K562 (cell line): ENCODE measurements around the gene WIF1. TPM values are rescaled to one million over a fixed set of nuclear protein-coding genes. Genes with fewer than 3 reads are reported as not detected.

Experiments
- ATAC-seq: fragments of 200-7000 bp; cut with Tn5 transposase; 3 replicates; pipeline ENCODE4 v1.9.1; 2020; ENCODE audit warnings: moderate library complexity
- BruUV-seq: library from RNA; stranded (reverse); fragments of 400-500 nt; replicated peaks from 2 replicates; lab custom pipeline; 2021; lab: Mats Ljungman, UMichigan
- CTCF ChIA-PET: fragments of 300-600 bp; formaldehyde crosslinking; extraction: SDS; loops from one replicate; lab custom pipeline; 2021; ENCODE audit warnings: low intra/inter-chr PET ratio; lab: Yijun Ruan, JAX
- POLR2A ChIA-PET: fragments of 300-600, 350-650 bp; sonication (Branson Sonifier 250); formaldehyde crosslinking; extraction: SDS; loops from one replicate; lab custom pipeline; 2021; ENCODE audit warnings: antibody characterized with exemption, inconsistent platforms; lab: Yijun Ruan, JAX
- DNase-seq, 4 experiments: peaks; one replicate each; pipeline versions ENCODE4 v3.0.0 to v3.0.0-alpha.2; 2011 to 2018; ENCODE audit warnings: low spot score in 3 of 4, mixed read lengths in 3 of 4; ENCODE audit errors: extremely low read depth in 1 of 4
- FAIRE-seq: peaks from 2 replicates; lab custom pipeline; 2011; peaks lifted over from hg19 to GRCh38; lab: Jason Lieb, UNC
- H2AFZ ChIP-seq: 2 replicates; pipeline ENCODE4 v1.6.0; 2011; ENCODE audit warnings: low read depth, low read length, control low read depth, inconsistent platforms
- H3K27ac ChIP-seq: fragments of 200-600 bp; 3 replicates; pipeline ENCODE4 v1.8.0; 2011; ENCODE audit warnings: low read depth, mild to moderate bottlenecking, control low read depth, inconsistent platforms, low read length, moderate library complexity, mixed read lengths; ENCODE audit errors: extremely low read depth
- H3K27me3 ChIP-seq, 2 experiments: fragments of 300-600 bp in 1 of 2; 2 replicates in 1 of 2; 3 replicates in 1 of 2; pipeline versions ENCODE4 v1.6.0 to v1.8.0; 2011; ENCODE audit warnings: inconsistent platforms in 2 of 2, low read length in 2 of 2, mild to moderate bottlenecking in 1 of 2, mixed read lengths in 1 of 2, moderate library complexity in 1 of 2; ENCODE audit not compliant: control insufficient read depth in 2 of 2, insufficient read depth in 2 of 2
- H3K36me3 ChIP-seq: fragments of 300-600 bp; 3 replicates; pipeline ENCODE4 v1.8.0; 2011; ENCODE audit warnings: mild to moderate bottlenecking, low read length, inconsistent platforms; ENCODE audit not compliant: control insufficient read depth, insufficient read depth
- H3K4me1 ChIP-seq, 2 experiments: fragments of 200-600 bp in 1 of 2; replicated peaks in 1 of 2; 2 replicates in 1 of 2; 3 replicates in 1 of 2; pipeline versions ENCODE4 v1.5.1 to v1.8.0; 2011; ENCODE audit warnings: inconsistent platforms in 2 of 2, low read length in 2 of 2, mild to moderate bottlenecking in 1 of 2, mixed read lengths in 1 of 2, moderate library complexity in 1 of 2; ENCODE audit not compliant: control insufficient read depth in 2 of 2, insufficient read depth in 2 of 2
- H3K4me2 ChIP-seq: 2 replicates; pipeline ENCODE4 v1.6.1; 2011; ENCODE audit warnings: low read length, control low read depth, inconsistent platforms, mixed read lengths; ENCODE audit not compliant: insufficient read depth
- H3K4me3 ChIP-seq: fragments of 200-600 bp; sonication (generic), shearing (Covaris generic); 2 replicates; pipeline ENCODE4 v1.5.1; 2016; ENCODE audit warnings: control low read depth, inconsistent platforms
- H3K79me2 ChIP-seq: fragments of 200-600 bp; 3 replicates; pipeline ENCODE4 v1.8.0; 2011; ENCODE audit warnings: low read length, inconsistent platforms; ENCODE audit not compliant: control insufficient read depth, insufficient read depth
- H3K9ac ChIP-seq, 2 experiments: 2 replicates each; pipeline versions ENCODE4 v1.6.0 to v1.6.1; 2011; ENCODE audit warnings: low read depth in 2 of 2, low read length in 2 of 2, control low read depth in 1 of 2, inconsistent platforms in 1 of 2, mild to moderate bottlenecking in 1 of 2, mixed read lengths in 1 of 2; ENCODE audit not compliant: insufficient read depth in 1 of 2
- H3K9me1 ChIP-seq: one replicate; pipeline ENCODE4 v1.6.0; 2011; ENCODE audit warnings: inconsistent platforms, mild to moderate bottlenecking, low read length, moderate library complexity; ENCODE audit not compliant: control insufficient read depth, insufficient read depth
- H3K9me3 ChIP-seq: replicated peaks from 2 replicates; pipeline ENCODE4 v1.5.1; 2011; ENCODE audit warnings: low read depth, low read length, inconsistent platforms; ENCODE audit not compliant: control insufficient read depth, insufficient read depth
- H4K20me1 ChIP-seq: replicated peaks from 2 replicates; pipeline ENCODE4 v1.6.1; 2011; ENCODE audit warnings: low read length, inconsistent platforms, mixed read lengths; ENCODE audit not compliant: control insufficient read depth, insufficient read depth
- BCL6 ChIP-seq: fragments of 250-450 bp; sonication (Bioruptor Pico); IDR thresholded peaks from 2 replicates; pipeline ENCODE4 v1.4.0; 2020
- GABPB1 ChIP-seq: sonication (generic); formaldehyde crosslinking; IDR thresholded peaks from 2 replicates; pipeline ENCODE4 v1.8.0; 2022; ENCODE audit warnings: mild to moderate bottlenecking, missing genetic modification reagents
- HMGN3 ChIP-seq: IDR thresholded peaks from 2 replicates; pipeline ENCODE4 v1.6.1; 2011; ENCODE audit warnings: borderline replicate concordance, low read depth, mild to moderate bottlenecking, mixed read lengths, low read length; ENCODE audit not compliant: insufficient read length; ENCODE audit errors: extremely low read depth
- MLX ChIP-seq, 2 experiments: fragments of 450-650 bp in 1 of 2; sonication (generic) in 1 of 2; formaldehyde crosslinking; conservative IDR thresholded peaks; 2 replicates each; pipeline versions ENCODE4 v1.4.0 to v1.8.1; 2020 to 2022; ENCODE audit warnings: mild to moderate bottlenecking in 1 of 2, missing genetic modification reagents in 1 of 2
- NFXL1 ChIP-seq: fragments of 450-650 bp; formaldehyde crosslinking; IDR thresholded peaks from 2 replicates; pipeline ENCODE4 v1.4.0; 2021; ENCODE audit warnings: mild to moderate bottlenecking
- RBFOX2 ChIP-seq: fragments of 200-400 bp; formaldehyde crosslinking; IDR thresholded peaks from 2 replicates; pipeline ENCODE4 v1.6.1; 2017; ENCODE audit warnings: low read depth, mild to moderate bottlenecking, low read length, moderate library complexity
- SAP30 ChIP-seq: fragments of 200-600 bp; sonication (generic); IDR thresholded peaks from 2 replicates; pipeline ENCODE4 v1.6.1; 2012; ENCODE audit warnings: borderline replicate concordance, low read depth, mild to moderate bottlenecking, moderate library complexity, low read length, control low read depth, inconsistent platforms; ENCODE audit not compliant: insufficient read depth, poor library complexity, severe bottlenecking
- TFAM ChIP-seq: fragments of 250-450 bp; sonication (Bioruptor Pico); conservative IDR thresholded peaks from 2 replicates; pipeline ENCODE4 v1.5.0; 2021; ENCODE audit warnings: mild to moderate bottlenecking, moderate library complexity
- ZFP1 ChIP-seq: fragments of 450-650 bp; formaldehyde crosslinking; IDR thresholded peaks from 2 replicates; pipeline ENCODE4 v1.4.0; 2020; ENCODE audit warnings: mild to moderate bottlenecking, mixed read lengths
- ZNF518B ChIP-seq: fragments of 250-450 bp; sonication (Bioruptor Pico); IDR thresholded peaks from 2 replicates; pipeline ENCODE4 v1.5.0; 2021; ENCODE audit warnings: mild to moderate bottlenecking, moderate library complexity
- ZNF57 ChIP-seq: fragments of 450-650 bp; formaldehyde crosslinking; IDR thresholded peaks from 2 replicates; pipeline ENCODE4 v1.4.0; 2020; ENCODE audit warnings: mild to moderate bottlenecking, moderate library complexity
- ZNF785 ChIP-seq: fragments of 250-450 bp; sonication (Bioruptor Pico); IDR thresholded peaks from 2 replicates; pipeline ENCODE4 v1.4.0; 2020; ENCODE audit warnings: mild to moderate bottlenecking
- WGBS: fragments of 100-300 bp; shearing (Covaris generic); methylation state at CpG from one replicate; pipeline ENCODE4 v1.1.6; 2016; ENCODE audit warnings: low coverage, mixed read lengths; ENCODE audit not compliant: insufficient coverage; ENCODE audit errors: missing lambda C conversion rate; 5-methylcytosine and 5-hydroxymethylcytosine counted together
- in situ Hi-C: fragments of 300-500 bp; cut with MboI; formaldehyde crosslinking; loops from 4 replicates; pipeline ENCODE4 v1.15.0; 2018; ENCODE audit warnings: inconsistent platforms, mixed read lengths
- intact Hi-C: fragments of 100-400 bp; cut with micrococcal nuclease; formaldehyde crosslinking; loops from 2 replicates; pipeline ENCODE4 v1.14.2; 2022
- polyA plus RNA-seq, 8 experiments: library from polyadenylated mRNA; depleted of rRNA in 4 of 8; stranded (reverse) in 5 of 8; unstranded in 3 of 8; fragments of >200 nt; fragmentation: Nextera tagmentation in 2 of 8; fragmentation: Illumina TruSeq in 1 of 8; extraction: Ambion mirVana in 2 of 8; extraction: Trizol in 1 of 8; gene quantifications; 2 replicates each; pipeline versions ENCODE4 v1.2.1 to v1.2.3, GENCODE V29; 2011 to 2014; ENCODE audit warnings: inconsistent platforms in 1 of 8, missing spikeins in 1 of 8
- total RNA-seq, 7 experiments: library from RNA; depleted of rRNA in 6 of 7; stranded (reverse); fragments of >200 nt in 6 of 7; fragmentation: Illumina TruSeq in 2 of 7; extraction: Trizol in 2 of 7; gene quantifications; 2 replicates each; pipeline versions ENCODE4 v1.2.1 to v1.2.3, GENCODE V29; 2011 to 2021; ENCODE audit warnings: low replicate concordance in 1 of 7
- TF ChIP-seq, protein P1 (sequence below): sonication (generic); formaldehyde crosslinking; IDR thresholded peaks from 2 replicates; pipeline ENCODE4 v1.8.1; 2023; ENCODE audit warnings: mild to moderate bottlenecking, missing genetic modification reagents
- TF ChIP-seq, protein P2 (sequence below): fragments of 450-650 bp; IDR thresholded peaks from 2 replicates; pipeline ENCODE4 v1.7.1; 2018; ENCODE audit warnings: mild to moderate bottlenecking, low read depth; ENCODE audit not compliant: partially characterized antibody

The WIF1 gene
- total and polyA plus RNA-seq, 9 of the 15 experiments (the other 6 are each of a cell fraction or from before 2014, with no cell fraction given), result not detected

DNA sequence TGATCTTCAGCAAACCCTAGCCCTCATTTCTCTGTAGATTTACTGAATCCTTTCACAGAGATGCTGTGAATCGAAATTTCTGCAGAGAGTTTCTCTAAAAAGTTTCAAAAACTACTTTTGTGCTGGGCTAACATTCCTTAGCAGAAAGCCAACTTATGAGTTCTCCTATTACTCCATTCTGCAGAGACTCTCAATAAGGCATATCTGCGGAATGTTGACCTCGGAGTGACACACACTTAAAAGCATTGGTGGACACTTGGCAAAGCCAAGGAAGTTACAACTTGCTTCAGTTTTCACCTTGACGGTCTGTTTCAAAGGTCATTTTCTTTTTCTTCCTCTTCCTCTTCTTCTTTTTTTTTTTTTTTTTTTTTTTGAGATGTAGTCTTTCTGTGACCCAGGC is 75.8 kb downstream of the WIF1 start:
- 0% methylated on average over 4 of the region's 4 CpGs for WGBS
- CTCF ChIA-PET, result no interaction called here
- Histone ChIP-seq H3K4me3 (no peak overlapping the region), H4K20me1 (no peaks in the 10 kb centered on the region), H3K4me1 (no peaks in the 10 kb centered on the region), H3K9ac (no peak overlapping the region), H3K4me2 (no peak overlapping the region), H2AFZ (no peak overlapping the region), H3K9me3 (no peaks in the 10 kb centered on the region), H3K79me2 (no peaks in the 10 kb centered on the region), H3K27me3 (peaks cover 0 to 4% of the 10 kb centered on the region in 2 experiments; a peak in 2 of 5 replicates), H3K36me3 (no peaks in the 10 kb centered on the region), H3K27ac (no peak overlapping the region), H3K9me1 (no peaks in the 10 kb centered on the region)
- POLR2A ChIA-PET, result no interaction called here
- BruUV-seq, result no TSS peak
- intact Hi-C loops, result no loop called here
- DNase-seq (no peak), ATAC-seq (no peak), FAIRE-seq (no peak)
- in situ Hi-C loops, result no loop called here
- no peak for TF ChIP-seq GABPB1 (CRISPR knock-in tag)
- TF ChIP-seq MLX (CRISPR knock-in tag; conservative IDR thresholded peaks at IDR 0.05), result no peak
- TF ChIP-seq ZFP1, result no peak
- TF ChIP-seq RBFOX2, result no peak
- TF ChIP-seq, protein P1, sequence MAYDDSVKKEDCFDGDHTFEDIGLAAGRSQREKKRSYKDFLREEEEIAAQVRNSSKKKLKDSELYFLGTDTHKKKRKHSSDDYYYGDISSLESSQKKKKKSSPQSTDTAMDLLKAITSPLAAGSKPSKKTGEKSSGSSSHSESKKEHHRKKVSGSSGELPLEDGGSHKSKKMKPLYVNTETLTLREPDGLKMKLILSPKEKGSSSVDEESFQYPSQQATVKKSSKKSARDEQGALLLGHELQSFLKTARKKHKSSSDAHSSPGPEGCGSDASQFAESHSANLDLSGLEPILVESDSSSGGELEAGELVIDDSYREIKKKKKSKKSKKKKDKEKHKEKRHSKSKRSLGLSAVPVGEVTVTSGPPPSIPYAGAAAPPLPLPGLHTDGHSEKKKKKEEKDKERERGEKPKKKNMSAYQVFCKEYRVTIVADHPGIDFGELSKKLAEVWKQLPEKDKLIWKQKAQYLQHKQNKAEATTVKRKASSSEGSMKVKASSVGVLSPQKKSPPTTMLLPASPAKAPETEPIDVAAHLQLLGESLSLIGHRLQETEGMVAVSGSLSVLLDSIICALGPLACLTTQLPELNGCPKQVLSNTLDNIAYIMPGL (CRISPR knock-in tag), result no peak
- TF ChIP-seq SAP30, result no peak
- no peak for TF ChIP-seq HMGN3
- no peak for TF ChIP-seq ZNF57 (CRISPR knock-in tag)
- TF ChIP-seq, protein P2, sequence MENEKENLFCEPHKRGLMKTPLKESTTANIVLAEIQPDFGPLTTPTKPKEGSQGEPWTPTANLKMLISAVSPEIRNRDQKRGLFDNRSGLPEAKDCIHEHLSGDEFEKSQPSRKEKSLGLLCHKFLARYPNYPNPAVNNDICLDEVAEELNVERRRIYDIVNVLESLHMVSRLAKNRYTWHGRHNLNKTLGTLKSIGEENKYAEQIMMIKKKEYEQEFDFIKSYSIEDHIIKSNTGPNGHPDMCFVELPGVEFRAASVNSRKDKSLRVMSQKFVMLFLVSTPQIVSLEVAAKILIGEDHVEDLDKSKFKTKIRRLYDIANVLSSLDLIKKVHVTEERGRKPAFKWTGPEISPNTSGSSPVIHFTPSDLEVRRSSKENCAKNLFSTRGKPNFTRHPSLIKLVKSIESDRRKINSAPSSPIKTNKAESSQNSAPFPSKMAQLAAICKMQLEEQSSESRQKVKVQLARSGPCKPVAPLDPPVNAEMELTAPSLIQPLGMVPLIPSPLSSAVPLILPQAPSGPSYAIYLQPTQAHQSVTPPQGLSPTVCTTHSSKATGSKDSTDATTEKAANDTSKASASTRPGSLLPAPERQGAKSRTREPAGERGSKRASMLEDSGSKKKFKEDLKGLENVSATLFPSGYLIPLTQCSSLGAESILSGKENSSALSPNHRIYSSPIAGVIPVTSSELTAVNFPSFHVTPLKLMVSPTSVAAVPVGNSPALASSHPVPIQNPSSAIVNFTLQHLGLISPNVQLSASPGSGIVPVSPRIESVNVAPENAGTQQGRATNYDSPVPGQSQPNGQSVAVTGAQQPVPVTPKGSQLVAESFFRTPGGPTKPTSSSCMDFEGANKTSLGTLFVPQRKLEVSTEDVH, result no peak
- TF ChIP-seq BCL6 (CRISPR knock-in tag), result no peak
- no peak for TF ChIP-seq ZNF785
- TF ChIP-seq NFXL1 (CRISPR knock-in tag), result no peak
- no peak for TF ChIP-seq TFAM (CRISPR knock-in tag)
- no peak for TF ChIP-seq ZNF518B
